Heart left ventricle (tissue), 13 donors: ENCODE measurements around the gene CNRIP1.

Experiments used
- CTCF ChIP-seq, 12 donors: fragments of 200-600 bp; sonication (generic) in 4 of 12; IDR thresholded peaks; one replicate each; pipeline versions ENCODE4 v1.5.0 to v1.8.0; 2018 to 2022; ENCODE audit warnings: antibody characterized with exemption in 12 of 12, mild to moderate bottlenecking in 5 of 12
- POLR2A ChIP-seq, 2 donors: fragments of 450-650 bp; IDR thresholded peaks; one replicate each; pipeline ENCODE4 v1.6.1; 2017; ENCODE audit warnings: antibody characterized with exemption in 2 of 2, mild to moderate bottlenecking in 2 of 2, moderate library complexity in 2 of 2
- donor health status: ischemic (EF 13 %, LVEDD 7.1; RV severe dilation, severe dysfunction).
- donor health status: DM: no; HTN: yes; CAD: no.
- donor health status: DM: no; HTN: no; CAD: no.
- donor health status: ischemic (EF 25% LVEDD 6.9; RV normal size, moderate dysfunction).
- donor health status: ischemic (EF 25% LVEDD 5.7; RV mildly dilated, moderate dysfunction).
- donor health status: ischemic (EF 35%, LVEDD 5.7; RV mildly dilated, moderate dysfunction).
- donor health status: nonischemic (EF 11% LVEDD 7.7; RV severe dilation, severe dysfunction).
- donor health status: DM: yes; HTN: yes; CAD: no.
- donor health status: PGD.
- donor health status: ischemic (EF 29% LVEDD 5.4; RV normal size, mild dysfunction).
- donor health status: nonischemic (EF 23%, LVEDD 6.1; RV moderate dilation, normal function).

- no peak for TF ChIP-seq CTCF (IDR thresholded peaks at IDR 0.05)
- TF ChIP-seq POLR2A (IDR thresholded peaks at IDR 0.05), result no peak
Measured at GRCh38 chr2:68352651-68353391, 33.1 kb upstream of the CNRIP1 start.
